ENCODE data around the gene PLXDC1. TPM values are rescaled to one million over a fixed set of nuclear protein-coding genes. Genes with fewer than 3 reads are reported as not detected.

PLXDC1 gene
- 0.16 and 0.38 TPM in 2 replicates for total RNA-seq

GRCh38 chr17:39151150-39151942 lies at the start of gene PLXDC1:
PLXDC1 (minus strand) TSS chr17:39151637; CDS start chr17:39151437, 200 bp downstream.

GRCh38 chr17:39200070-39200879 lies 48.8 kb upstream of the PLXDC1 start, which contains the start of gene RPL19:
RPL19 (plus strand) TSS chr17:39200283; CDS start chr17:39200345, 62 bp downstream.

GRCh38 chr17:39197380-39198185 lies 46.1 kb upstream of the PLXDC1 start, which contains the start of gene CACNB1:
CACNB1 (minus strand) TSS chr17:39197669; CDS start chr17:39197495, 174 bp downstream.

GRCh38 chr17:39165841-39166349 lies 14.5 kb upstream of the PLXDC1 start, which contains the start of gene ARL5C:
ARL5C (minus strand) TSS chr17:39166161; CDS start chr17:39165760, 401 bp downstream.

Other genes with a start within 250 kb of the PLXDC1 start
- gene FBXO47, start 184.2 kb downstream of the PLXDC1 start, total RNA-seq, result not detected in 2 replicates
- not detected in 2 replicates for gene ARL5C, start 14.5 kb upstream of the PLXDC1 start, total RNA-seq
- 4.6 and 4.9 TPM in 2 replicates for gene CACNB1, start 46.0 kb upstream of the PLXDC1 start, total RNA-seq
- gene RPL19, start 48.6 kb upstream of the PLXDC1 start, total RNA-seq, result 1,704 and 1,733 TPM in 2 replicates
- 0.16 TPM in 1 of 2 replicates, not detected in the other for gene STAC2, start 74.3 kb upstream of the PLXDC1 start, total RNA-seq
- 3.7 and 15.1 TPM in 2 replicates for gene FBXL20, start 250.0 kb upstream of the PLXDC1 start, total RNA-seq

All from mesangial cell (primary cell).